GM21447 (cell line): Measurements from ENCODE around the gene ZNF513.
"Not testable (repeated sequence)": the region's sequence is repeated elsewhere in the genome, so short reads cannot be mapped to it uniquely, and the experiment has no call there.

Source experiments
- ATAC-seq: cut with Tn5 transposase; IDR thresholded peaks from one replicate; pipeline ENCODE4 v1.9.1; 2021; ENCODE audit not compliant: unreplicated experiment

ZNF513 gene

GRCh38 chr2:27380626-27381545, at the start of gene ZNF513:
ZNF513 (minus strand) TSS chr2:27380734; CDS start chr2:27380526, 208 bp downstream.
- ATAC-seq = peak; percentile 91

- peak; percentile 67 for ATAC-seq
These were observed 48.5 kb upstream of the ZNF513 start for GRCh38 chr2:27428978-27429541.

- ATAC-seq = peak; percentile 87
These were observed 47.9 kb upstream of the ZNF513 start, which contains the start of gene NRBP1 for GRCh38 chr2:27428213-27428977. NRBP1 (plus strand) TSS chr2:27428631; CDS start chr2:27433274, 4,643 bp downstream.

GRCh38 chr2:27427863-27428212, 47.3 kb upstream of the ZNF513 start:
- ATAC-seq = no peak

- not testable (repeated sequence) for ATAC-seq
These were observed 44.5 kb upstream of the ZNF513 start for GRCh38 chr2:27425039-27425438.

GRCh38 chr2:27422958-27423357, 42.4 kb upstream of the ZNF513 start:
- no peak for ATAC-seq

GRCh38 chr2:27421660-27422250, 41.2 kb upstream of the ZNF513 start:
- no peak for ATAC-seq

- ATAC-seq = no peak
These were observed 40.5 kb upstream of the ZNF513 start for GRCh38 chr2:27420996-27421395.

GRCh38 chr2:27416151-27416550, 35.6 kb upstream of the ZNF513 start:
- ATAC-seq = no peak

GRCh38 chr2:27412419-27413152, 32.1 kb upstream of the ZNF513 start:
- ATAC-seq = no peak

GRCh38 chr2:27409321-27410073, 29.0 kb upstream of the ZNF513 start, which contains the start of gene PPM1G:
PPM1G (minus strand) TSS chr2:27409591; CDS start chr2:27409422, 169 bp downstream.
- ATAC-seq = peak; percentile 95

GRCh38 chr2:27408601-27409320, 28.2 kb upstream of the ZNF513 start:
- ATAC-seq = peak; percentile 36

GRCh38 chr2:27407798-27408491, 27.4 kb upstream of the ZNF513 start:
- ATAC-seq = no peak

- ATAC-seq = no peak
These were observed 20.0 kb upstream of the ZNF513 start for GRCh38 chr2:27400348-27401135.

GRCh38 chr2:27398962-27399361, 18.4 kb upstream of the ZNF513 start:
- ATAC-seq = no peak

GRCh38 chr2:27393225-27393624, 12.7 kb upstream of the ZNF513 start:
- ATAC-seq = no peak

GRCh38 chr2:27390822-27391679, 10.5 kb upstream of the ZNF513 start:
- ATAC-seq = no peak
